ENCODE data around the gene IL5. TPM values are rescaled to one million over a fixed set of nuclear protein-coding genes. Genes with fewer than 3 reads are reported as not detected.
"Not testable (repeated sequence)": the region's sequence is repeated elsewhere in the genome, so short reads cannot be mapped to it uniquely, and the experiment has no call there.

Gene IL5
- total RNA-seq, 2 experiments from 2014 or later: 0.71 TPM; not detected in 1

DNA sequence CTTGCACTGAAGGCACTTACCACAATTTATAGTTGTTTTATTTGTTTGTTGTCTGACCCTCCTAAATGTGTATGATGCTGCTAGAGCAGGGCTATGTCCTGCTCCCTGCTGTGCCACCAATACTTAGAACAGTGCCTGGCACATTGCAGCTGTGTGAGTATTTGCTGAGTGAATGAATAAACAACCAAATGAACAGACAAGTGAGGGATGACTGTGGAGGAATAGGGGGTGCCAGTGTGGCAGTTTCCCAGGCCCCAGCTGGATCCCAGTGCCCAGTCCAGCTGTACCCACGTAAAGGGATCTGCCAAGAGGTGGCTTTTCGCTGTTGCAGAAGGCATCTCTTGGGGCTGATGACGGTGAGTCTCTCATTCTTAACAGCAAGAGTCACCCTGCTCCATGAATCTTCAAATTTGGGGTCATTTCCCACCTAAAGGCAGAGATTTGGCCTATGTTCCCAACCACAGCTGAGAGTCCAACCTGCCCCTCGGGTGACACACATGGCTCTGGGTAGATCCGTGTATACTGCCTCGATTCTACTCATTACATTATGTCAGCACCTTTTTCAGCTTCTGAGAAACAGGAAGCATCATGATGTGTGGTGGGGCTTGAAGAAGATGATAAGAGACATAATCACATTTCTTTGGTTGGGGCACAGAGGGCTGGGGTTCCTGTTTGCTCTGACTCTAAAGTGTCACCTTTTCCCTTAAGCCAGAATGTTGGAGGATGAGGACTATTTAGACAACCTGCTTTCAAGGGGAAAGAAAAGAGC, 14.3 kb downstream of the IL5 start:
- POLR2A ChIA-PET: interaction anchor here (0.8 kb wide), 1 partner anchor 291 kb away, joined by 3 read pairs; no protein-coding TSS in a partner anchor
- Mint-ChIP-seq H3K27ac (peak overlapping the region; percentile 28), H3K9me3 (ENCODE audit: insufficient read depth) (no peaks in the 10 kb centered on the region), H3K27me3 (ENCODE audit: low read depth) (no peaks in the 10 kb centered on the region), H3K4me1 (ENCODE audit: low read depth) (peaks cover 47% of the 10 kb centered on the region), H3K36me3 (ENCODE audit: low read depth) (no peaks in the 10 kb centered on the region), H3K4me3 (no peak overlapping the region)
- CTCF ChIA-PET: interaction anchor here (1.0 to 5.7 kb wide), 7 partner anchors 28 to 291 kb away, joined by 3 to 82 read pairs (median 4); partner anchors contain the start of gene CCNI2
- peak; percentile 43 for DNase-seq
- ATAC-seq: peak; percentile 75

DNA sequence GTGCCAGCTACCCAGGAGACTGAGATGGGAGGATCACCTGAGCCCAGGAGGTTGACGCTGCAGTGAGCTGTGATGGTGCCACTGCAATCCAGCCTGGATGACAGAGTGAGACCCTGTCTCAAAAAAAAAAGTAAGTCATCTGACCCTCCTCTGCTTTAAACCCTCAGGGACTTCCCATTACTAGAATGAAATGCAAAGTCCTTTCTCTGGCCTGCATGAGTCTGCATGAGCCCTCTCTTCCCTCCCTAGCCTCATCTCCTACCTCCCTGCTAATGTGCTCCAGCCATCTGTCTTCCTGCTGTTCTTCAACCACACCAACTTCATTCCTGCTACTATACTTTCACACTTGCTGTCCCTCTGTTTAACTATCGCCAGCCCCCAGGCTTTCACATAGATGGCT, 15.3 kb downstream of the IL5 start:
- DNase-seq (no peak), ATAC-seq (no peak)
- Mint-ChIP-seq H3K9me3 (ENCODE audit: insufficient read depth) (no peaks in the 10 kb centered on the region), H3K4me1 (ENCODE audit: low read depth) (peaks cover 47% of the 10 kb centered on the region), H3K27ac (peak overlapping the region; percentile 4), H3K4me3 (no peak overlapping the region), H3K36me3 (ENCODE audit: low read depth) (no peaks in the 10 kb centered on the region), H3K27me3 (ENCODE audit: low read depth) (no peaks in the 10 kb centered on the region)
- ChIA-PET CTCF (interaction anchor here (0.8 to 5.7 kb wide), 26 partner anchors 8 to 355 kb away, joined by 3 to 82 read pairs (median 6); partner anchors contain the start of genes CCNI2, IL4, IL5 and RAD50), POLR2A (interaction anchor here (0.8 kb wide), 1 partner anchor 37 kb away, joined by 3 read pairs; no protein-coding TSS in a partner anchor)

DNA sequence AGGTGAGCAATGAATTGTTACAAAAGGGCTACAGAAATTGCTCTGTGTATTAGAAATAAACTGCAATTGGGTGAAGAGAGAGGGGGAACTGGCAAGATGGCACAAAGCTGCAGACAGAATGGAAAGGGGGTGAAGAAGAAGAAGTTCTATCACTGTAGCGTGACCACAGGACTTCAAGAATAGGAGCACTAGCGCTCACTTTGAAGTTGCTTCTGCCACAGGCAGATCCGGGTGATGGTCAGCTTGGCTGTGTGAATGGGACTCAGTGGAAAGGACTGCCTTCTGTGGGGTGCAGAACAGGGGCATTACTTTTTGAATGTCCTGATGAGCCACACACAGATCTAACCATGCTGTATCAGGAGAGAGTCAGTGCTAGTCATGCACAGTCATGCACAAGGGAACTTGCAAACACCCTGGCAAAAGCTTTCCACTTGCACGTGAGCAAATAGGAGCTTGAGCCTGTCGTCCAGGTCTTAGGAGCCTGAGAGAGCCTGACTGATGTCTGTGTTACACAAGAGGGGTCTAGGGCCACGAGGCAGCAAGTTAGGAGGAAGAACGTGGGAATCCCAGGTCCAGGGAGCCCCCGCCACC, 16.3 kb downstream of the IL5 start:
- H3K36me3 Mint-ChIP-seq (ENCODE audit: low read depth): no peaks in the 10 kb centered on the region
- CTCF ChIA-PET: interaction anchor here (0.7 to 5.7 kb wide), 67 partner anchors 9 to 356 kb away, joined by 3 to 82 read pairs (median 4); partner anchors contain the start of genes CCNI2, GDF9, IL4 and IL5
- peak overlapping the region; percentile 48 for H3K27ac Mint-ChIP-seq
- POLR2A ChIA-PET: interaction anchor here (0.8 kb wide), 1 partner anchor 36 kb away, joined by 3 read pairs; no protein-coding TSS in a partner anchor
- no peak overlapping the region for H3K4me3 Mint-ChIP-seq
- H3K4me1 Mint-ChIP-seq (ENCODE audit: low read depth): peaks cover 47% of the 10 kb centered on the region
- no peaks in the 10 kb centered on the region for H3K27me3 Mint-ChIP-seq (ENCODE audit: low read depth)
- no peaks in the 10 kb centered on the region for H3K9me3 Mint-ChIP-seq (ENCODE audit: insufficient read depth)
- DNase-seq (no peak), ATAC-seq (no peak)

DNA sequence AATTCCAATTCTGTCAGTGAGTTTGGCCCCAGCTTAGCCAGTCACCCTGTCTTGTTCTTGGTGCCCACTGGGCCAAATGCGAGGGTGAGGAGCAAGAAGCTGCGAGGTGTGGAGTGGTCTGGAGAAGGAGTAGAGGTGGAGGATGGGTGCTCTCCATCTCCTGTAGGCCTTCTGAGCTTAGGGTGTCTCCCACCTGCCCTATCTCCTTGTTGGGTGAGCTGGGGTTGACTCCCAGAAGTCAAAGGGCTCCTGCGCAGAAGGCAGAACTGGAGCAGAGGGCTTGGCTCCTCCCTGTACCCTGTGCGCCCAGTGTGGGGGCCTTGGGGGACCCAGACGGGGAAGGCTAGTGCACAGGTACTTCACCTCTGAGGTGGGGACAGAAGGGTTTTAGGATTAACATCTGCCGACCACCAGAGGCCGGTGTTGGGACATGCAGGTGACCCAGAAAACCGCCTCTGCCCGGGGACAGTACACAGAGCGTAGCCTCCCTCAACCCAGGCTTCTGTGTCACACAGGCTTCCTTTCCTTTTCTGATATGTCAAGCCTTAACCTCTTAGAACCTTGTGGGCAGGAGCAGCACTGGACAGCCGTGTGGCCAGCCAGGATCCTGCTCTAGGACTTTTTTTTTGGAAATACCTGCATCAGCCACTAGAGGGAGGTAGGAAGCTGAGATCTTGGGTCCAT, 16.9 kb downstream of the IL5 start:
- peaks cover 46% of the 10 kb centered on the region for H3K4me1 Mint-ChIP-seq (ENCODE audit: low read depth)
- peak overlapping the region; percentile 48 for H3K27ac Mint-ChIP-seq
- POLR2A ChIA-PET: interaction anchor here (0.9 to 1.0 kb wide), 2 partner anchors 23 to 301 kb away, joined by 3 to 4 read pairs; no protein-coding TSS in a partner anchor
- H3K4me3 Mint-ChIP-seq: no peak overlapping the region
- no peaks in the 10 kb centered on the region for H3K36me3 Mint-ChIP-seq (ENCODE audit: low read depth)
- ATAC-seq (peak; percentile 70), DNase-seq (peak; percentile 54)
- no peaks in the 10 kb centered on the region for H3K27me3 Mint-ChIP-seq (ENCODE audit: low read depth)
- H3K9me3 Mint-ChIP-seq (ENCODE audit: insufficient read depth): peaks cover 1% of the 10 kb centered on the region
- CTCF ChIA-PET: interaction anchor here (0.7 to 5.7 kb wide), 67 partner anchors 10 to 357 kb away, joined by 3 to 82 read pairs (median 4); partner anchors contain the start of genes GDF9, IL13, IL4 and IL5

DNA sequence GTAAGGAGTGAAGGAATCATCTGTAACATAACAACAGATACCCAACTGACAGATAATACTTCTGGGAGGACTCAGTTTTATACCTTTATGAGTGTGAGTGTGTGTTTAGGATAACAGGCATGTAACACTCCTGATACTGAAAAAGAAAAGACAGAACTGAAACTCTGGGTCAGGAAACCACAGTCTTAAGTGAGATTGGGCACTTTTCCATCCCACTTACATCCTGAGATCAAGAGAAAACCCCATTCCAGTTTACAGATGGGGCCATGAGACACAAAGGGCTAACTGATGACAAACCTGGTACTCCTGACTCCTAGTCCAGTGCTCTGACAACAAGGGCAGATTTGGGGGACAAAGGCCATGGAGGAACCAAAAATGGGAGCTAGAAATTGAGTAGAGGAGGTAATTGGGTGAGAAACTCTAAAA, 18.0 kb downstream of the IL5 start:
- POLR2A ChIA-PET: interaction anchor here (0.9 to 1.0 kb wide), 2 partner anchors 21 to 302 kb away, joined by 3 to 4 read pairs; no protein-coding TSS in a partner anchor
- H3K27me3 Mint-ChIP-seq (ENCODE audit: low read depth): no peaks in the 10 kb centered on the region
- peaks cover 4% of the 10 kb centered on the region for H3K9me3 Mint-ChIP-seq (ENCODE audit: insufficient read depth)
- ATAC-seq (no peak), DNase-seq (no peak)
- CTCF ChIA-PET: interaction anchor here (0.7 to 5.7 kb wide), 15 partner anchors 11 to 294 kb away, joined by 3 to 82 read pairs (median 10); partner anchors contain the start of genes IL13, IL4, IL5 and KIF3A
- H3K27ac Mint-ChIP-seq: no peak overlapping the region
- H3K4me1 Mint-ChIP-seq (ENCODE audit: low read depth): peaks cover 40% of the 10 kb centered on the region
- H3K36me3 Mint-ChIP-seq (ENCODE audit: low read depth): no peaks in the 10 kb centered on the region
- no peak overlapping the region for H3K4me3 Mint-ChIP-seq

DNA sequence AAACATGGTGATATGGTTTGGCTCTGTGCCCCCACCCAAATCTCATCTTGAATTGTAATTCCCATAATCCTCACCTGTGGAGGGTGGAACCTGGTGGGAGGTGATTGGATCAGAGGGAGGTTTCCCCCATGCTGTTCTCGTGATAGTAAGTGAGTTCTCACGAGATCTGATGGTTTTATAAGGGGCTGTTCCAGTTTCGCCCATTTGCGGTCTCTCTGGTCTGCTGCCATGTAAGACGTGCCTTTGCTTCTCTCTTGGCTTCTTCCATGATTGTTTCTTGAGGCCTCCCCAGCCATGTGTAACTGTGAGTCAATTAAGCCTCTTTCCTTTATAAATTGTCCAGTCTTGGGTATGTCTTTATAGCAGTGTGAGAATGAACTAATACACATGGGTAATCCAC, 18.4 kb downstream of the IL5 start:
- ChIA-PET POLR2A (interaction anchor here (0.6 kb wide), 1 partner anchor 43 kb away, joined by 5 read pairs; no protein-coding TSS in a partner anchor), CTCF (interaction anchor here (1.0 to 5.7 kb wide), 6 partner anchors 20 to 295 kb away, joined by 3 to 82 read pairs (median 10); partner anchors contain the start of genes IL5 and KIF3A)
- not testable (repeated sequence) for H3K27me3 Mint-ChIP-seq (ENCODE audit: low read depth); H3K4me3 Mint-ChIP-seq; H3K36me3 Mint-ChIP-seq (ENCODE audit: low read depth); H3K27ac Mint-ChIP-seq; DNase-seq; H3K9me3 Mint-ChIP-seq (ENCODE audit: insufficient read depth); ATAC-seq
- H3K4me1 Mint-ChIP-seq (ENCODE audit: low read depth): peaks cover 40% of the 10 kb centered on the region

DNA sequence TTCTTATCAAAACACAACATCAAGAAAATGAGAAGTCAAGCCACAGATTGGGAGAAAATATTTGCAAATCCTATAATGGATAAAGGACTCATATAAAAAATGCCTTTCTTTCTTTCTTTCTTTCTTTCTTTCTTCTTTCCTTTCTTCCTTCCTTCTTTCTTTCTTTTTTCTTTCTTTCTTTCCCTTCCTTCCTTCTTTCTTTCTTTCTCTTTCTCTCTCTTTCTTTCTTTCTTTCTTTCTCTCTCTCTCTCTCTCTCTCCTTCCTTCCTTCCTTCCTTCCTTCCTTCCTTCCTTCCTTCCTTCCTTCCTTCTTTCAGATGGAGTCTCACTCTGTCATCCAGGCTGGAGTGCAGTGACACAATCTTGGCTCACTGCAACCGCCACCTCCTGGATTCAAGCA, 21.3 kb downstream of the IL5 start:
- H3K36me3 Mint-ChIP-seq (ENCODE audit: low read depth); H3K27ac Mint-ChIP-seq: not testable (repeated sequence)

DNA sequence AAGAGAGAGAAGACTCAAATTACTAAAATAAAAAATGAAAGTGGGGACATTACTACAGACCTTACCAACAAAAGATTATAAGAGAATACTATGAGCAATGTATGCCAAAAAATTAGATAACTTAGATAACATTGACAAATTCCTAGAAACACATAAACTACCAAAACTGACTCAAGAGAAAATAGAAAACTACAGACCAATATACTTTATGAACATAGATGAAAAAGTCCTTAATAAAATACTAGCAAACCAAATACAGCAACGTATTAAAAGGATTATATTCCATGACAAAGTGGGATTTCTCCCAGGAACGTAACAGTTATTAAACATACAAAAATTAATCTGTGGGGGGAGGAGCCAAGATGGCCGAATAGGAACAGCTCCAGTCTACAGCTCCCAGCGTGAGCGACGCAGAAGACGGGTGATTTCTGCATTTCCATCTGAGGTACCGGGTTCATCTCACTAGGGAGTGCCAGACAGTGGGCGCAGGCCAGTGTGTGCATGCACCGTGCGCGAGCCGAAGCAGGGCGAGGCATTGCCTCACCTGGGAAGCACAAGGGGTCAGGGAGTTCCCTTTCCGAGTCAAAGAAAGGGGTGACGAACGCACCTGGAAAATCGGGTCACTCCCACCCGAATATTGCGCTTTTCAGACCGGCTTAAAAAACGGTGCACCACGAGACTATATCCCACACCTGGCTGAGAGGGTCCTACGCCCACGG, 29.5 kb downstream of the IL5 start:
- H3K36me3 Mint-ChIP-seq (ENCODE audit: low read depth); H3K4me3 Mint-ChIP-seq; DNase-seq; POLR2A ChIA-PET; H3K4me1 Mint-ChIP-seq (ENCODE audit: low read depth); H3K27me3 Mint-ChIP-seq (ENCODE audit: low read depth); ATAC-seq; CTCF ChIA-PET; H3K27ac Mint-ChIP-seq: not testable (repeated sequence)
- peaks cover 11% of the 10 kb centered on the region for H3K9me3 Mint-ChIP-seq (ENCODE audit: insufficient read depth)

More for the DNA sequence above, 21.3 kb downstream of the IL5 start:
- H3K4me3 Mint-ChIP-seq; DNase-seq; ATAC-seq; POLR2A ChIA-PET; H3K27me3 Mint-ChIP-seq (ENCODE audit: low read depth); H3K9me3 Mint-ChIP-seq (ENCODE audit: insufficient read depth): not testable (repeated sequence)
- CTCF ChIA-PET: interaction anchor here (0.8 kb wide), 1 partner anchor 21 kb away, joined by 3 read pairs; no protein-coding TSS in a partner anchor
- peaks cover 23% of the 10 kb centered on the region for H3K4me1 Mint-ChIP-seq (ENCODE audit: low read depth)

DNA sequence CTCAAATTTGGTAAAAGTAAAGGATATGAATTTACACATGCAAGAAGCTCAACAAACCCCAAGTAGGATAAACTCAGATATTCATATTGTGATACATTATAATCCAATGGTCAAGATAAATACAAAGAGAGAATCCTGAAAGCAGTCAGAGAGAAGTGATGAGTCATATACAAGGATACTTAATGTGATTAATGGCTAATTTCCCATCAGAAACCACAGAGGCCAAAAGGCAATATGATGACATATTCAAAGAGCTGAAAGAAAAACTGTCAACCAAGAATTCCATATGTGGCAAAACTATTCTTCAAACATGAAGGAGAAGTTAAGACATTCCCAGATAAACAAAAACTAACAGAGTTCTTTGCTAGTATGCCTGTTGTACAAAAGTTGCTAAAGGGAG, 33.2 kb downstream of the IL5 start:
- DNase-seq (no peak), ATAC-seq (no peak)
- POLR2A ChIA-PET: no interaction called here
- CTCF ChIA-PET: interaction anchor here (1.8 to 3.6 kb wide), 4 partner anchors 9 to 310 kb away, joined by 6 to 23 read pairs (median 12); no protein-coding TSS in a partner anchor
- peaks cover 12% of the 10 kb centered on the region for H3K4me1 Mint-ChIP-seq (ENCODE audit: low read depth)
- peaks cover 9% of the 10 kb centered on the region for H3K27me3 Mint-ChIP-seq (ENCODE audit: low read depth)
- H3K36me3 Mint-ChIP-seq (ENCODE audit: low read depth): peaks cover 7% of the 10 kb centered on the region
- no peak overlapping the region for H3K27ac Mint-ChIP-seq
- peaks cover 11% of the 10 kb centered on the region for H3K9me3 Mint-ChIP-seq (ENCODE audit: insufficient read depth)
- H3K4me3 Mint-ChIP-seq: no peak overlapping the region

DNA sequence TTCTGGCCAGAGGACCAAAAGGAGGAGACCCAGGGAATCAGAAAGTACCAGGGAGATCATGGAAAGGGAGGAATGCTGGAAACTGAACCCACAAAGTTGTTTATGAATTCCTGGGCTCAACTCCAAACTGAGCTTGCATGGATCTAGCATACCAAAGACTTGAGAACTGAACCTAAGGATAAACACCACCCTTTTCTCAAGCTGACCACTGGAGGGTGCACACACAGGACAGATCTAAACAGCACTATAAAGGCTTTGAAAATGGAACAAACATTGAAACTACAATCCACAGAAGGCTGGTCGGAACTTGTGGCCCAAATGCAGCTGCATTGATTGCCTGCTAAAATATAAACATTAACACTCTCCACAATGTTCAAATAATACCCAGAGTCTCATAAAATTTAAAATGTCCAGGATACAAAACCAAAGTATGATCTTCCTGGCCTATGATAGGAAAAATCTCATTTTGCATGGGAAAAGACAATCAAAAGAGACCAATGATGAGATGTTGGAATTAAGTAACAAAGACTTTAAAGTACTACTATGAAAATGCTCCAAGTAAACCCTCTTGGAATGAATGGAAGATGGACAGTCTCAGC, 37.1 kb downstream of the IL5 start:
- no peaks in the 10 kb centered on the region for H3K36me3 Mint-ChIP-seq (ENCODE audit: low read depth)
- CTCF ChIA-PET: interaction anchor here (0.9 to 13.6 kb wide), 15 partner anchors 10 to 485 kb away, joined by 3 to 400 read pairs (median 5); no protein-coding TSS in a partner anchor
- no peak overlapping the region for H3K27ac Mint-ChIP-seq
- peak; percentile 68 for ATAC-seq
- H3K4me1 Mint-ChIP-seq (ENCODE audit: low read depth): peaks cover 14% of the 10 kb centered on the region
- POLR2A ChIA-PET: interaction anchor here (0.7 to 1.2 kb wide), 2 partner anchors 16 to 51 kb away, joined by 3 read pairs; partner anchors contain the start of gene RAD50
- peak; percentile 51 for DNase-seq
- H3K4me3 Mint-ChIP-seq: no peak overlapping the region
- peaks cover 13% of the 10 kb centered on the region for H3K27me3 Mint-ChIP-seq (ENCODE audit: low read depth)
- no peaks in the 10 kb centered on the region for H3K9me3 Mint-ChIP-seq (ENCODE audit: insufficient read depth)

All from activated CD8-positive, alpha-beta T cell treated with anti-CD3 and anti-CD28 coated beads, Interleukin-2, amount 10 ng/mL, durations not matched to agents 7 days and 5 days (primary cell).